Natural killer cell (primary cell): Measurements from ENCODE around the gene HIVEP3. TPM values are rescaled to one million over a fixed set of nuclear protein-coding genes. Genes with fewer than 3 reads are reported as not detected.
A peak's percentile ranks its signal among the peaks of the same experiment; 100 is the strongest.

Source experiments
- ATAC-seq, 3 donors: fragments of 150-1000 bp in 2 of 3; fragments of 200-7000 bp in 1 of 3; cut with Tn5 transposase; 1 replicate in 1 of 3; 2 replicates in 2 of 3; pipeline ENCODE4 v1.10.0; 2021; ENCODE audit warnings: mild to moderate bottlenecking in 2 of 3, moderate library complexity in 2 of 3
- DNase-seq, 2 donors: peaks; one replicate each; pipeline versions ENCODE4 v3.0.0 to v3.0.0-alpha.2; 2013 to 2021; ENCODE audit warnings: mixed read lengths in 1 of 2
- H3K27ac ChIP-seq: one replicate; pipeline ENCODE4 v1.5.1; 2013; ENCODE audit warnings: mild to moderate bottlenecking, low read length
- H3K27me3 ChIP-seq: one replicate; pipeline ENCODE4 v1.6.1; 2013; ENCODE audit warnings: low read length; ENCODE audit not compliant: control insufficient read depth, insufficient read depth
- H3K36me3 ChIP-seq: one replicate; pipeline ENCODE4 v1.6.1; 2013; ENCODE audit warnings: low read length; ENCODE audit not compliant: control insufficient read depth, insufficient read depth
- H3K4me1 ChIP-seq: one replicate; pipeline ENCODE4 v1.6.1; 2013; ENCODE audit warnings: low read length; ENCODE audit not compliant: control insufficient read depth, insufficient read depth
- H3K4me3 ChIP-seq: one replicate; pipeline ENCODE4 v1.5.1; 2013; ENCODE audit warnings: low read length
- H3K9me3 ChIP-seq: one replicate; pipeline ENCODE4 v1.6.1; 2013; ENCODE audit warnings: low read length; ENCODE audit not compliant: control insufficient read depth, insufficient read depth
- H3K27ac Mint-ChIP-seq, 2 donors: one replicate each; pipeline ENCODE4 v1.8.0; 2022; ENCODE audit warnings: mild to moderate bottlenecking in 2 of 2, mixed read lengths in 2 of 2, moderate library complexity in 1 of 2
- H3K27me3 Mint-ChIP-seq, 2 donors: one replicate each; pipeline ENCODE4 v1.8.0; 2022; ENCODE audit warnings: low read depth in 2 of 2, mixed read lengths in 2 of 2
- H3K36me3 Mint-ChIP-seq: one replicate; pipeline ENCODE4 v1.8.0; 2022; ENCODE audit warnings: mixed read lengths
- H3K4me1 Mint-ChIP-seq, 2 donors: one replicate each; pipeline ENCODE4 v1.8.0; 2022; ENCODE audit warnings: mixed read lengths in 2 of 2
- H3K4me3 Mint-ChIP-seq: one replicate; pipeline ENCODE4 v1.8.0; 2022; ENCODE audit warnings: mild to moderate bottlenecking, moderate library complexity, mixed read lengths
- H3K9me3 Mint-ChIP-seq, 2 donors: one replicate each; pipeline ENCODE4 v1.8.0; 2022; ENCODE audit warnings: mixed read lengths in 2 of 2
- WGBS: methylation state at CpG from one replicate; pipeline ENCODE4 v1.1.7; 2013; ENCODE audit warnings: missing lambda C conversion rate; ENCODE audit not compliant: insufficient coverage; 5-methylcytosine and 5-hydroxymethylcytosine counted together
- intact Hi-C: fragments of 100-400 bp; cut with micrococcal nuclease; formaldehyde crosslinking; loops from one replicate; pipeline ENCODE4 v1.14.2; 2022
- total RNA-seq, 4 donors: library from RNA; stranded (reverse); fragments of 120-200 nt in 1 of 4; gene quantifications; one replicate each; pipeline versions ENCODE4 v1.2.3 to v1.2.4, GENCODE V29; 2013 to 2022
- TF ChIP-seq, protein P1 (sequence below): fragments of 200-600 bp; IDR thresholded peaks from one replicate; pipeline ENCODE4 v1.8.0; 2022; ENCODE audit warnings: antibody characterized with exemption

The HIVEP3 gene
- total RNA-seq, 3 donors from 2014 or later (not counting 1 experiment from before 2014, with no cell fraction given): 26.2 to 35.2 (median 29.8) TPM

DNA sequence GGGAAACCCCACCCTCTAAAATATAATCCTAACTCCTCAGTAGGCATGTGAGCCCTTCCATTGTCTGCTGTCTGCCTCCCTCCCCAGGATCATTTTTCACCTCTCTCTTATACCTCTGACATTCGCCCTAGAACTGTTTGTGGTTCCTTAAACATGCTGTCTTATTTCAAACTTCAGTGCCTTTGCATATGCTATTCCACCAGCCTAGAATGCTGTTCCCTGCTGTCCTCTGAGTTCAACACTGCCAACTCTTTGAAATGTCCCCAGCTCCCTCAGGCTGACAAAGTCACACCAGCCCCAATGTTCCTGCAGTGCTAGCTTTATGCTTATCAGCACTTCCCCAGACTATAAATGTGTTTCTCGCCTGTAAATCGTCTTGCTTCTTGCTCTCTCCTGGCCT, 119.5 kb downstream of the HIVEP3 start:
- Mint-ChIP-seq H3K36me3 (no peaks in the 10 kb centered on the region), H3K4me1 (peaks cover 54 to 58% of the 10 kb centered on the region in 2 donors), H3K4me3 (no peak overlapping the region), H3K27ac (peak overlapping the region; percentile 91 to 99), H3K9me3 (no peaks in the 10 kb centered on the region), H3K27me3 (no peaks in the 10 kb centered on the region)
- H3K27ac ChIP-seq: no peak overlapping the region
- 81% methylated on average over 3 of the region's 3 CpGs for WGBS
- peaks cover 52% of the 10 kb centered on the region for H3K4me1 ChIP-seq
- H3K27me3 ChIP-seq: no peaks in the 10 kb centered on the region
- intact Hi-C loops: no loop called here
- H3K9me3 ChIP-seq: no peaks in the 10 kb centered on the region
- H3K4me3 ChIP-seq: no peak overlapping the region
- H3K36me3 ChIP-seq: no peaks in the 10 kb centered on the region
- ATAC-seq: no peak
- TF ChIP-seq, protein P1, sequence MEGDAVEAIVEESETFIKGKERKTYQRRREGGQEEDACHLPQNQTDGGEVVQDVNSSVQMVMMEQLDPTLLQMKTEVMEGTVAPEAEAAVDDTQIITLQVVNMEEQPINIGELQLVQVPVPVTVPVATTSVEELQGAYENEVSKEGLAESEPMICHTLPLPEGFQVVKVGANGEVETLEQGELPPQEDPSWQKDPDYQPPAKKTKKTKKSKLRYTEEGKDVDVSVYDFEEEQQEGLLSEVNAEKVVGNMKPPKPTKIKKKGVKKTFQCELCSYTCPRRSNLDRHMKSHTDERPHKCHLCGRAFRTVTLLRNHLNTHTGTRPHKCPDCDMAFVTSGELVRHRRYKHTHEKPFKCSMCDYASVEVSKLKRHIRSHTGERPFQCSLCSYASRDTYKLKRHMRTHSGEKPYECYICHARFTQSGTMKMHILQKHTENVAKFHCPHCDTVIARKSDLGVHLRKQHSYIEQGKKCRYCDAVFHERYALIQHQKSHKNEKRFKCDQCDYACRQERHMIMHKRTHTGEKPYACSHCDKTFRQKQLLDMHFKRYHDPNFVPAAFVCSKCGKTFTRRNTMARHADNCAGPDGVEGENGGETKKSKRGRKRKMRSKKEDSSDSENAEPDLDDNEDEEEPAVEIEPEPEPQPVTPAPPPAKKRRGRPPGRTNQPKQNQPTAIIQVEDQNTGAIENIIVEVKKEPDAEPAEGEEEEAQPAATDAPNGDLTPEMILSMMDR: no peak
- no peak for DNase-seq

DNA sequence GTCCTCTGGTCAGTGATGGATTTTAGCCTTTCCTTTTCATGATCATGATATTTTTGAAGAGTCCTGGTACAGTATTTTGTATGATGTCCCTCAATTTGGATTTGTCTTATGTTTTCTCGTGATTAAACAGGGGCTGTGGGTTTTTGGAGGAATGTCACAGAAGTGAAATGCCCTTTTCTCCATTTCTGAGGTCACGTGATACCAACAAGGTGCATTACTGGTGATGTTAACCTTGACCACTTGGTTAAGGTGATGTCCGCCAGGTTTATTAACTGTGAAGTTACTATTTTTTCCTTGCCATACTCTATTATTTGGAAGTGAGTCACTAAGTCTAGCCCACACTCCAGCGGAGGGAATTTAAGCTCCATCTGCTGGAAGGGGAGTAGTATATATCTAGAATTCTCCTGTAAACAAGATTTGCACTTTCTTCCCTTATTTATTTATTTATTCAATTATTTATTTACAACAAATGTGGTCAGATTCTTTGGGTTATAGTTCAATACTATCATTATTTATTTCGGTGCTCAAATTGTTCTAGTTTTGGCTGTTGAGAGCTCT, 123.4 kb downstream of the HIVEP3 start:
- TF ChIP-seq, protein P1: no peak
- Histone ChIP-seq H3K36me3 (no peaks in the 10 kb centered on the region), H3K27me3 (no peaks in the 10 kb centered on the region), H3K27ac (no peak overlapping the region), H3K9me3 (no peaks in the 10 kb centered on the region), H3K4me1 (peaks cover 42% of the 10 kb centered on the region), H3K4me3 (no peak overlapping the region)
- intact Hi-C loops: no loop called here
- H3K27me3 Mint-ChIP-seq: no peaks in the 10 kb centered on the region
- DNase-seq: no peak
- no peak overlapping the region for H3K27ac Mint-ChIP-seq
- WGBS: 100% methylated on average over 3 of the region's 5 CpGs
- no peak overlapping the region for H3K4me3 Mint-ChIP-seq
- H3K4me1 Mint-ChIP-seq: peaks cover 50 to 53% of the 10 kb centered on the region in 2 donors
- ATAC-seq: no peak
- no peaks in the 10 kb centered on the region for H3K36me3 Mint-ChIP-seq
- H3K9me3 Mint-ChIP-seq: no peaks in the 10 kb centered on the region

DNA sequence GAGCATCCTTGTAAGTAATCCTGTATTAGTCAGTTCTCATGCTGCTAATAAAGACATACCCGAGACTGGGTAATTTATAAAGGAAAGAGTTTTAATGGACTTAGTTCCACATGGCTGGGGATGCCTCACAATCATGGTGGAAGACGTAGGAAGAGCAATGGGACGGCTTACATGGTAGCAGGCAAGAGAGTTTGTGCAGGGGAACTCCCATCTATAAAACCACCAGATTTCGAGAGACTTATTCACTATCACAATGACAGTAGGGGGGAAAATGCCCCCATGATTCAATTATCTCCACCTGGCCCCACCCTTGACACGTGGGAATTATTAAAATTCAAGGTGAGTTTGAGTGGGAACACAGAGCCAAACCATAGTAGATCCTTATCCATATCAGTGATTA, 124.7 kb downstream of the HIVEP3 start:
- WGBS: 77% methylated on average over 3 of the region's 5 CpGs
- Histone ChIP-seq H3K36me3 (no peaks in the 10 kb centered on the region), H3K4me1 (peaks cover 38% of the 10 kb centered on the region), H3K27me3 (no peaks in the 10 kb centered on the region), H3K9me3 (no peaks in the 10 kb centered on the region), H3K4me3 (no peak overlapping the region), H3K27ac (no peak overlapping the region)
- H3K27me3 Mint-ChIP-seq: no peaks in the 10 kb centered on the region
- H3K4me1 Mint-ChIP-seq: peaks cover 48 to 50% of the 10 kb centered on the region in 2 donors
- no peak overlapping the region for H3K27ac Mint-ChIP-seq
- intact Hi-C loops: no loop called here
- no peak for ATAC-seq
- no peaks in the 10 kb centered on the region for H3K36me3 Mint-ChIP-seq
- TF ChIP-seq, protein P1: no peak
- no peak overlapping the region for H3K4me3 Mint-ChIP-seq
- no peaks in the 10 kb centered on the region for H3K9me3 Mint-ChIP-seq
- DNase-seq: no peak

DNA sequence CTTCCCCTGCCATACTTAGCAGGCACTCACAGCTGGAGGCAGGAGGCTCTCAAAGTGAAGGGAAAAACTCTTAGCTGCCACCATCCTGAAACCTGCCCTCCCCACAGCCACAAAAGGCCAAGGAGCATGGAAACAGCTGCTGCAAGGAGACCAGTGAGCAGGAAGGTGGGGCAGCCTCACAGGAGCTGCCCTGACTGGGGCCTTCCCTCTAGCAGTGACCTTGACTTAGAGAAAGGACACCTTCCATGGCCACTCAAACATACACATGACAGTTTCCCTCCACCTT, 126.3 kb downstream of the HIVEP3 start:
- Histone ChIP-seq H3K4me3 (no peak overlapping the region), H3K36me3 (no peaks in the 10 kb centered on the region), H3K4me1 (peaks cover 37% of the 10 kb centered on the region), H3K27me3 (no peaks in the 10 kb centered on the region), H3K9me3 (no peaks in the 10 kb centered on the region), H3K27ac (peak overlapping the region; percentile 37)
- intact Hi-C loops: no loop called here
- ATAC-seq: peak in 1 of 3 donors; percentile 22
- Mint-ChIP-seq H3K27ac (peak overlapping the region; percentile 57 to 64), H3K4me1 (peaks cover 46 to 52% of the 10 kb centered on the region in 2 donors), H3K9me3 (no peaks in the 10 kb centered on the region), H3K4me3 (peak overlapping the region; percentile 77), H3K27me3 (no peaks in the 10 kb centered on the region), H3K36me3 (no peaks in the 10 kb centered on the region)
- TF ChIP-seq, protein P1: no peak
- DNase-seq: no peak
